Thyroid gland (tissue), 4 donors: ENCODE measurements around the gene CAMTA1.
"Not testable (repeated sequence)": the region's sequence is repeated elsewhere in the genome, so short reads cannot be mapped to it uniquely, and the experiment has no call there.

Experiments used
- POLR2A ChIP-seq, 2 donors: fragments of 450-650 bp; IDR thresholded peaks; one replicate each; pipeline ENCODE4 v1.6.1; 2017; ENCODE audit warnings: antibody characterized with exemption in 2 of 2, mild to moderate bottlenecking in 2 of 2, moderate library complexity in 1 of 2
- TF ChIP-seq, protein P1 (sequence below), 6 experiments: fragments of 200-600 bp in 3 of 6; fragments of 450-650 bp in 3 of 6; sonication (generic) in 3 of 6; IDR thresholded peaks; one replicate each; pipeline ENCODE4 v1.5.1; 2016 to 2019; ENCODE audit warnings: antibody characterized with exemption in 6 of 6, mild to moderate bottlenecking in 2 of 6, inconsistent platforms in 1 of 6, moderate library complexity in 1 of 6

DNA sequence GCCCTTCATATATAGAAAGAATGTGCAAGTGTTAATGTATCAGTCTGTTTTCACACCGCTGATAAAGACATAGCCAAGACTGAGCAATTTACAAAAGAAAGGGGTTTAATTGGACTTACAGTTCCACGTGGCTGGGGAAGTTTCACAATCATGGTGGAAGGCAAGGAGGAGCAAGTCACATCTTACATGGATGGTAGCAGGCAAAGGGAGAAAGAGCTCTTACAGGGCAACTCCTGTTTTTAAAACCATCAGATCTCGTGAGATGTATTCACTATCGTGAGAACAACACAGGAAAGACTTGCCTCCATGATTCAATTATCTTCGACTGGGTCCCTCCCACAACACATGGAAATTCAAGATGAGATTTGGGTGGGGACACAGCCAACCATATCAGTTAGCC, 907.8 kb downstream of the CAMTA1 start:
- TF ChIP-seq, protein P1, sequence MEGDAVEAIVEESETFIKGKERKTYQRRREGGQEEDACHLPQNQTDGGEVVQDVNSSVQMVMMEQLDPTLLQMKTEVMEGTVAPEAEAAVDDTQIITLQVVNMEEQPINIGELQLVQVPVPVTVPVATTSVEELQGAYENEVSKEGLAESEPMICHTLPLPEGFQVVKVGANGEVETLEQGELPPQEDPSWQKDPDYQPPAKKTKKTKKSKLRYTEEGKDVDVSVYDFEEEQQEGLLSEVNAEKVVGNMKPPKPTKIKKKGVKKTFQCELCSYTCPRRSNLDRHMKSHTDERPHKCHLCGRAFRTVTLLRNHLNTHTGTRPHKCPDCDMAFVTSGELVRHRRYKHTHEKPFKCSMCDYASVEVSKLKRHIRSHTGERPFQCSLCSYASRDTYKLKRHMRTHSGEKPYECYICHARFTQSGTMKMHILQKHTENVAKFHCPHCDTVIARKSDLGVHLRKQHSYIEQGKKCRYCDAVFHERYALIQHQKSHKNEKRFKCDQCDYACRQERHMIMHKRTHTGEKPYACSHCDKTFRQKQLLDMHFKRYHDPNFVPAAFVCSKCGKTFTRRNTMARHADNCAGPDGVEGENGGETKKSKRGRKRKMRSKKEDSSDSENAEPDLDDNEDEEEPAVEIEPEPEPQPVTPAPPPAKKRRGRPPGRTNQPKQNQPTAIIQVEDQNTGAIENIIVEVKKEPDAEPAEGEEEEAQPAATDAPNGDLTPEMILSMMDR (IDR thresholded peaks at IDR 0.05) = not testable (repeated sequence)
- not testable (repeated sequence) for TF ChIP-seq POLR2A (IDR thresholded peaks at IDR 0.05)
